Choroid plexus epithelial cell (primary cell): Measurements from ENCODE around the gene NRXN3.

Experiments
- DNase-seq: peaks from one replicate; pipeline ENCODE4 v3.0.0-alpha.2; 2010; ENCODE audit warnings: low read depth
- H3K4me3 ChIP-seq: 2 replicates; pipeline ENCODE4 v1.5.1; 2011; ENCODE audit warnings: low read depth, mild to moderate bottlenecking, control low read depth, low read length, moderate library complexity
- TF ChIP-seq, protein P1 (sequence below): conservative IDR thresholded peaks from 2 replicates; pipeline ENCODE4 v1.5.1; 2011; ENCODE audit warnings: low read depth, mild to moderate bottlenecking, control low read depth, inconsistent platforms, low read length, moderate library complexity

NRXN3 gene

DNA sequence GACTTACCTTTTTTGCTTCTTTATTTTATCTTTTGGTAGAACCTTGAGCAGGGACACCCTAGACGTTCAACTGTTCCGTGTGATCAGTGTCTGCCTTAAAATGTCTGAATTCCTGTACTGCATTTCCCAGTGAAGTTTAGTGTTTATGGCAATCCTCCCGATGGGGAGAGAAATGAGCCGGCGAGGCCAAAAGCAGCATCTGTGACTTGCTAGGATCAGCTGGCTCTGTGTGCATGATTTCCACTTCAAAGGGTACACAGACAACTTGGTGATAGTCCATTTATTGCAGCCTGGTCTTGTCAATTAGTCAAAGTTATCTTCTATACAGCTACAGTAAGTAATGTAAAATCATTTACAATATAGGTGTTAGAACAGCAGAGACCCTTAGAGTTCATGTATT is 1272.6 kb downstream of the NRXN3 start:
- H3K4me3 ChIP-seq: no peak overlapping the region
- no peak for DNase-seq
- TF ChIP-seq, protein P1, sequence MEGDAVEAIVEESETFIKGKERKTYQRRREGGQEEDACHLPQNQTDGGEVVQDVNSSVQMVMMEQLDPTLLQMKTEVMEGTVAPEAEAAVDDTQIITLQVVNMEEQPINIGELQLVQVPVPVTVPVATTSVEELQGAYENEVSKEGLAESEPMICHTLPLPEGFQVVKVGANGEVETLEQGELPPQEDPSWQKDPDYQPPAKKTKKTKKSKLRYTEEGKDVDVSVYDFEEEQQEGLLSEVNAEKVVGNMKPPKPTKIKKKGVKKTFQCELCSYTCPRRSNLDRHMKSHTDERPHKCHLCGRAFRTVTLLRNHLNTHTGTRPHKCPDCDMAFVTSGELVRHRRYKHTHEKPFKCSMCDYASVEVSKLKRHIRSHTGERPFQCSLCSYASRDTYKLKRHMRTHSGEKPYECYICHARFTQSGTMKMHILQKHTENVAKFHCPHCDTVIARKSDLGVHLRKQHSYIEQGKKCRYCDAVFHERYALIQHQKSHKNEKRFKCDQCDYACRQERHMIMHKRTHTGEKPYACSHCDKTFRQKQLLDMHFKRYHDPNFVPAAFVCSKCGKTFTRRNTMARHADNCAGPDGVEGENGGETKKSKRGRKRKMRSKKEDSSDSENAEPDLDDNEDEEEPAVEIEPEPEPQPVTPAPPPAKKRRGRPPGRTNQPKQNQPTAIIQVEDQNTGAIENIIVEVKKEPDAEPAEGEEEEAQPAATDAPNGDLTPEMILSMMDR: no peak

DNA sequence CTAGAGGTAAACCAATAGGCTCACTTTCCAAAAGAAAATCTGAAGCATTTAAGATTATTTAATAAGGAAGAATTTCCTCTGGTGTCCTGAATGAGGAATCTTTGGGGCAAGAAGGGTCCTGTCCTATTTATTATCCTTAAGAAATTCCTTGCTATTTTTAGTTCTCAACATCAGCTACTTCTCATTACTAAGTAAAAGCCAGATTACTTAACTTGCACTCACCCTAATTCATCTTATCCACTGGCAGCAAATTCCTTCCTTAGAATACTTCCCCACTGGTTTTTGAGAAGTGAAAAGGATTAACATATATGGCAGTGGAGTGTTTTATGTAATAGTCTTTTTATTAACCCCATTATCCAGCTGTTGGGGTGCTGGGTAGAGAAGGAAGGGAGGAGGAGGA is 1273.4 kb downstream of the NRXN3 start:
- DNase-seq: peak; percentile 19
- TF ChIP-seq, protein P1: no peak
- H3K4me3 ChIP-seq: no peak overlapping the region

DNA sequence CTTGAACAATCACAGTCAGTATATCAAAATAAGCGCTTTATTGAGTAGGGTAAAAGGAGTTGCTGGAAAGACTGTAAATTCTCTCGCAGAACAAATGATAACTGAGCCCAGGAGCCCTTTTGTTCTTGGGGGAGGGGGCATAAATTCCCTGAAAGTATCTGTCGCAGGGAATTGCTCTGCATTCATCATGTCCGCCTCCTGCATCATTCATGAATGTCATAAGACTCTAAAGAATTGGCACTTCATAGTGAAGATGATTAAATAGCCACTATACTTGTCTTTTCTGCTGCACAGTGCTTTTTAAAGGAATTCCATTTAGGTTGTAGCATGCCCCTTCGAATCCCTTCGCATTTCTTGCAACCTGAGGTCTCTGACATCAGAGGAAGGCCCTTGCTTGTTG is 1278.8 kb downstream of the NRXN3 start:
- DNase-seq: no peak
- H3K4me3 ChIP-seq: no peak overlapping the region
- TF ChIP-seq, protein P1: no peak

DNA sequence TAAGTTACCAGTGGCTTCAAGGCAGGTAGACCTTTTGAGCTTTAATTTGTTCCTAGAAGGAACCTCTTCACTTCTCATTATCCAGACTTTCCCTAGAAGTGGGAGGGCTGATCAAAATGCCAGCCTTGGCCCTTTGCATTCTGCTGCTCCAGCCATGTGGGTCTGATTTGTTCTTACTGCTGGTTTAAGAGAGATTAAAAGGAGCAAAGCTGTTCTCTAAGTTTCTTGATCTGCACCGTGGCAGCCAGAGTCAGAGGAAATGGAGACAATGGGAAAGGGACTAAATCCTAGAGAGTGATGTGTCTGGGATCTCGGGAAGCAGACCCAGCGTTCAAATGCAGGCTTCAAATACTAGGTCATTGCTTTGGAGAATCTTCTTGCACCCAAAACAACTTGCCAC is 1281.4 kb downstream of the NRXN3 start:
- no peak overlapping the region for H3K4me3 ChIP-seq
- TF ChIP-seq, protein P1: no peak
- no peak for DNase-seq

DNA sequence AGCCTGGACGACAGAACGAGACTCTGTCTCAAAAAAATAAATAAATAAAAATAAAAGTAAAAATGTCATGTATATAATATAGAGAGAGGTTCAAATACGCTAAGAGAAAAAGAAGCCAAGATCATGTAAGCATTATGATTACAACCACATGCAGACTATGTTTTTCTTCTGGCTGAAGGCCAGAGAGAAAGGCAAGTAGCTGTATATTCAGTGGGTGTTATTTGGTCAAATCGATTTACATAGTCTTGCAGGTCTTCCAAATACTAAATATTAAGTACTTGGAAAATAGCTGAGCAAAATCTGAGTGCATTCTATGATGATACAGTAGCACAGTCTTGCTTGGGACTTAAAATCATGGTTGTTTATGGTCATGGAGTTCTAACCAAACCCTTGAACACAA is 1283.1 kb downstream of the NRXN3 start:
- TF ChIP-seq, protein P1: no peak
- peak; percentile 35 for DNase-seq
- H3K4me3 ChIP-seq: no peak overlapping the region

DNA sequence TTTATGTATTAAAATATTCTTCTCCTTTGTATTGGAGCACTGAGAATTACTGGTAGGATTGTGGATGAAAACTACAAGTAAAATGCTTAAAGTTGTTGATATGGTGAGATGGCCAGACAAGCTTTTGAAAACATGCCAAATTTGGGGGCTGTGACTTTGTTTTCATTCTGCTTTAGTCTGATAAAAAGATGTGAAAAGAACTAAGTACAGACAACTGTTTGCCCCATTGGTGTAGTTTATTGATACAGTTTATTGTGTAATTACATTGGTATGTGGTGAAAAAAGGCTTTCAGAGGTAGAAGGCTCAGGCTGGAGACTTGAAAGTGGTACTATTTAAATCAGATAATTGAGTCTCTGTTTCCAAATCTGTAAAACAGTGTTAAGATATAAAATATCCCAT is 1294.3 kb downstream of the NRXN3 start:
- TF ChIP-seq, protein P1: no peak
- no peak overlapping the region for H3K4me3 ChIP-seq
- peak; percentile 45 for DNase-seq

DNA sequence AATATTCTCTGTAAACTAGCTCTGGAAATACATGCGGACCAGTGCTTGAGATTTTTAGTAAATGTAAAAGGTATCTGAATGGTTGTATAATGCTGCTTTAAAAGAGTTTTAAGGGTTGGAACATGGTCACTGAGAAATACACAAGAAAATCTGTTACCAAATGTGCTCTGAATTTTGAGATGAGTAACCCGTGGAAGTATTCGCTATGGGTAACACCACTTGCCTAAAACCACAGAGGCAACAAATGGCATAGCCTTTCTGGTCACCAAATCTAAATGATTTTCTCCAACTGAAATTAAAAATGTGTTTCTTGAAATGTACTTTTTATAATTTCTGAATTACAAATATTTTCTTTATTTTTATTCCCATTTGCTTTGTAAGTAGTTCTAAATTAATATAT is 1295.5 kb downstream of the NRXN3 start:
- DNase-seq: no peak
- TF ChIP-seq, protein P1: no peak
- H3K4me3 ChIP-seq: no peak overlapping the region
